HepG2 (cell line): ENCODE measurements around the gene FAM174C. TPM values are rescaled to one million over a fixed set of nuclear protein-coding genes. Genes with fewer than 3 reads are reported as not detected.

Source experiments
- DMAP1 ChIP-seq: IDR thresholded peaks from 2 replicates; pipeline ENCODE4 v1.6.1; 2016
- FLYWCH1 ChIP-seq: sonication (generic); formaldehyde crosslinking; IDR thresholded peaks from 2 replicates; pipeline ENCODE4 v1.8.1; 2023; ENCODE audit warnings: mild to moderate bottlenecking, missing genetic modification reagents
- KMT2A ChIP-seq: sonication (generic); formaldehyde crosslinking; IDR thresholded peaks from 2 replicates; pipeline ENCODE4 v1.4.0; 2020; ENCODE audit warnings: missing genetic modification reagents
- MAFG ChIP-seq: sonication (generic); formaldehyde crosslinking; IDR thresholded peaks from 2 replicates; pipeline ENCODE4 v1.5.1; 2020; ENCODE audit warnings: mild to moderate bottlenecking, missing genetic modification reagents
- RFX1 ChIP-seq: fragments of 450-650 bp; IDR thresholded peaks from 2 replicates; pipeline ENCODE4 v1.6.1; 2017
- RORA ChIP-seq: sonication (generic); formaldehyde crosslinking; IDR thresholded peaks from 2 replicates; pipeline ENCODE4 v1.5.0; 2020; ENCODE audit warnings: mild to moderate bottlenecking, missing genetic modification reagents, moderate library complexity
- SIX4 ChIP-seq: sonication (generic); formaldehyde crosslinking; IDR thresholded peaks from 2 replicates; pipeline ENCODE4 v1.4.0; 2020; ENCODE audit warnings: missing genetic modification reagents
- SP1 ChIP-seq, 2 experiments: fragments of 450-650 bp in 1 of 2; sonication (generic) in 1 of 2; formaldehyde crosslinking in 1 of 2; IDR thresholded peaks; 2 replicates each; pipeline versions ENCODE4 v1.4.0 to v1.6.1; 2016 to 2020; ENCODE audit warnings: missing genetic modification reagents in 1 of 2
- ZFAT ChIP-seq: sonication (generic); formaldehyde crosslinking; conservative IDR thresholded peaks from 2 replicates; pipeline ENCODE4 v1.8.1; 2023; ENCODE audit warnings: missing genetic modification reagents, inconsistent platforms
- ZNF605 ChIP-seq: sonication (generic); formaldehyde crosslinking; IDR thresholded peaks from 2 replicates; pipeline ENCODE4 v1.8.0; 2022; ENCODE audit warnings: mild to moderate bottlenecking, missing genetic modification reagents
- ZNF883 ChIP-seq: sonication (generic); formaldehyde crosslinking; IDR thresholded peaks from 2 replicates; pipeline ENCODE4 v1.5.1; 2020; ENCODE audit warnings: mild to moderate bottlenecking, missing genetic modification reagents; ENCODE audit errors: not compliant biosample characterization
- ZNF891 ChIP-seq: sonication (generic); formaldehyde crosslinking; IDR thresholded peaks from 2 replicates; pipeline ENCODE4 v1.5.0; 2020; ENCODE audit warnings: mild to moderate bottlenecking, missing genetic modification reagents
- ZSCAN12 ChIP-seq: sonication (generic); formaldehyde crosslinking; IDR thresholded peaks from 2 replicates; pipeline ENCODE4 v1.9.0; 2021; ENCODE audit warnings: mild to moderate bottlenecking, missing genetic modification reagents
- ZSCAN25 ChIP-seq: sonication (generic); formaldehyde crosslinking; IDR thresholded peaks from 2 replicates; pipeline ENCODE4 v1.8.0; 2022; ENCODE audit warnings: mild to moderate bottlenecking, missing genetic modification reagents
- polyA plus RNA-seq, 8 experiments: library from polyadenylated mRNA; depleted of rRNA in 3 of 8; stranded (reverse) in 7 of 8; unstranded in 1 of 8; fragments of >200 nt; fragmentation: Illumina TruSeq in 4 of 8; extraction: Trizol in 4 of 8; gene quantifications; 2 replicates each; pipeline versions ENCODE4 v1.2.1 to v1.2.3, GENCODE V29; 2011 to 2016; ENCODE audit warnings: low read depth in 4 of 8, missing spikeins in 1 of 8, mixed read lengths in 1 of 8; ENCODE audit not compliant: insufficient read depth in 1 of 8
- total RNA-seq, 5 experiments: library from RNA; depleted of rRNA; stranded (reverse); fragments of >200 nt; fragmentation: Illumina TruSeq; extraction: Trizol; gene quantifications; 2 replicates each; pipeline ENCODE4 v1.2.3, GENCODE V29; 2016; ENCODE audit warnings: low read depth in 1 of 5
- TF ChIP-seq, protein P1 (sequence below): IDR thresholded peaks from 2 replicates; pipeline ENCODE4 v1.6.1; 2016; ENCODE audit warnings: missing genetic modification reagents, missing compliant biosample characterization
- TF ChIP-seq, protein P2 (sequence below), 2 experiments: sonication (generic) in 1 of 2; formaldehyde crosslinking in 1 of 2; IDR thresholded peaks; 2 replicates each; pipeline versions ENCODE4 v1.4.0 to v1.6.1; 2016 to 2020; ENCODE audit warnings: borderline replicate concordance in 1 of 2, low read depth in 1 of 2, mild to moderate bottlenecking in 1 of 2, missing genetic modification reagents in 1 of 2
- TF ChIP-seq, protein P3 (sequence below): IDR thresholded peaks from 2 replicates; pipeline ENCODE4 v1.6.1; 2016; ENCODE audit warnings: mild to moderate bottlenecking, missing biosample characterization, missing genetic modification reagents
- TF ChIP-seq, protein P4 (sequence below): sonication (generic); formaldehyde crosslinking; IDR thresholded peaks from 2 replicates; pipeline ENCODE4 v1.8.0; 2022; ENCODE audit warnings: mild to moderate bottlenecking, missing genetic modification reagents, moderate library complexity
- TF ChIP-seq, protein P5 (sequence below): sonication (generic); formaldehyde crosslinking; conservative IDR thresholded peaks from 2 replicates; pipeline ENCODE4 v1.5.0; 2020; ENCODE audit warnings: missing genetic modification reagents

FAM174C gene
- total and polyA plus RNA-seq, 2 of the 13 experiments (the other 11 are each of a cell fraction or from before 2014, with no cell fraction given) = 19.5 to 31.3 TPM

DNA sequence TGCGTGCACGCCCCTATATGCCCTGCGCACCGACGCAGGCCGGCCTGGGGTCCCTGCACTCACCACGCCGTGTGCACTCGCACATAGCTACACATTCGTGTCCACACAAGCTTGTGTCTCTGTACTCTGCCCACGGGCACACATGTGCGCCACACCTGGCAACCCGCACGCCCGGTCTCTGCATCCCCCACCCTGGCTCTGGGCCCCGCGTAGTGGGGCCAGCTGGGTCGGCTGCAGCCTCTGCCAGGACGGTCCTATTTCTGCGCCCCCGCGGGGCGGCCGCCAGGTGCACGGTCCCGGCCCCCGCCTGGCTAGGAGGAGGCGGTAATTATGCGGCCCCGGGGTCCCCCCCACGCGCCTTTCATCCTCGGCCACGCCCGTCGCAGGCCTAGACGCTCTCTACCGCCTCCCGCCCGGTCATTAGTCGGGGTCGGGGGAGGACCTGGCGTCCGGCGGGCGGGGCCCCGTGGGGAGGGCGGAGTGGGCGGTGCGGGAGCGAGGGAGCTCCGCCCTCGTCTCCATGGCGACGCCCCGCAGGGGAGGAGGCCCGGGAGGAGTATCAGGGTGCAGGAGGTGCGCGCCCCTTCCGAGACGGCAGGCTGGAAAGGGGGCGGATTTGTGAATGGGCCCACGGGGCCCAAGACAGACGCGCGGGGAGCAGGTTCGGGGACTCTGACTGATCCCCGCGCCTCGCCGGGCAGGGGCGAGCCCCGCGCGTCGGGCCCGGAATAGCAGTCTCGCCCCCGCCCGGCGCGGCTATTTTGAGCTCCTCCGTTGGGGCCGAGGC is 9.0 kb upstream of the FAM174C start (continued):
- TF ChIP-seq, protein P1, sequence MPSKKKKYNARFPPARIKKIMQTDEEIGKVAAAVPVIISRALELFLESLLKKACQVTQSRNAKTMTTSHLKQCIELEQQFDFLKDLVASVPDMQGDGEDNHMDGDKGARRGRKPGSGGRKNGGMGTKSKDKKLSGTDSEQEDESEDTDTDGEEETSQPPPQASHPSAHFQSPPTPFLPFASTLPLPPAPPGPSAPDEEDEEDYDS (CRISPR knock-in tag) = peak; percentile 75
- TF ChIP-seq, protein P2, sequence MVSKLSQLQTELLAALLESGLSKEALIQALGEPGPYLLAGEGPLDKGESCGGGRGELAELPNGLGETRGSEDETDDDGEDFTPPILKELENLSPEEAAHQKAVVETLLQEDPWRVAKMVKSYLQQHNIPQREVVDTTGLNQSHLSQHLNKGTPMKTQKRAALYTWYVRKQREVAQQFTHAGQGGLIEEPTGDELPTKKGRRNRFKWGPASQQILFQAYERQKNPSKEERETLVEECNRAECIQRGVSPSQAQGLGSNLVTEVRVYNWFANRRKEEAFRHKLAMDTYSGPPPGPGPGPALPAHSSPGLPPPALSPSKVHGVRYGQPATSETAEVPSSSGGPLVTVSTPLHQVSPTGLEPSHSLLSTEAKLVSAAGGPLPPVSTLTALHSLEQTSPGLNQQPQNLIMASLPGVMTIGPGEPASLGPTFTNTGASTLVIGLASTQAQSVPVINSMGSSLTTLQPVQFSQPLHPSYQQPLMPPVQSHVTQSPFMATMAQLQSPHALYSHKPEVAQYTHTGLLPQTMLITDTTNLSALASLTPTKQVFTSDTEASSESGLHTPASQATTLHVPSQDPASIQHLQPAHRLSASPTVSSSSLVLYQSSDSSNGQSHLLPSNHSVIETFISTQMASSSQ (IDR thresholded peaks at IDR 0.05; ENCODE audit: low read depth) = no peak
- TF ChIP-seq, protein P2 (CRISPR knock-in tag; IDR thresholded peaks at IDR 0.05; ENCODE audit: borderline replicate concordance) = peak; percentile 42; the same call in 1 of the 2 replicates
- TF ChIP-seq ZSCAN25 (CRISPR knock-in tag) (no peak), SIX4 (no peak), RFX1 (peak; percentile 83), SP1 (IDR thresholded peaks at IDR 0.05) (no peak), SP1 (CRISPR knock-in tag; IDR thresholded peaks at IDR 0.05) (peak; percentile 90), KMT2A (no peak; the same call in 1 of the 2 replicates), RORA (CRISPR knock-in tag) (no peak), ZFAT (no peak), ZNF891 (CRISPR knock-in tag) (no peak), ZNF883 (CRISPR knock-in tag) (peak; percentile 32), FLYWCH1 (CRISPR knock-in tag) (no peak), MAFG (CRISPR knock-in tag) (no peak), DMAP1 (CRISPR knock-in tag) (peak; percentile 43; the same call in 1 of the 2 replicates), ZSCAN12 (no peak), ZNF605 (CRISPR knock-in tag) (peak; percentile 58; the same call in 1 of the 2 replicates)
- TF ChIP-seq, protein P3, sequence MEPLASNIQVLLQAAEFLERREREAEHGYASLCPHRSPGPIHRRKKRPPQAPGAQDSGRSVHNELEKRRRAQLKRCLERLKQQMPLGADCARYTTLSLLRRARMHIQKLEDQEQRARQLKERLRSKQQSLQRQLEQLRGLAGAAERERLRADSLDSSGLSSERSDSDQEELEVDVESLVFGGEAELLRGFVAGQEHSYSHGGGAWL = no peak; the same call in none of the 2 replicates
- TF ChIP-seq, protein P4, sequence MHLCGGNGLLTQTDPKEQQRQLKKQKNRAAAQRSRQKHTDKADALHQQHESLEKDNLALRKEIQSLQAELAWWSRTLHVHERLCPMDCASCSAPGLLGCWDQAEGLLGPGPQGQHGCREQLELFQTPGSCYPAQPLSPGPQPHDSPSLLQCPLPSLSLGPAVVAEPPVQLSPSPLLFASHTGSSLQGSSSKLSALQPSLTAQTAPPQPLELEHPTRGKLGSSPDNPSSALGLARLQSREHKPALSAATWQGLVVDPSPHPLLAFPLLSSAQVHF (CRISPR knock-in tag) = 0 out of 2 replicates have a peak, but pooled peaks have one; percentile 13
- TF ChIP-seq, protein P5, sequence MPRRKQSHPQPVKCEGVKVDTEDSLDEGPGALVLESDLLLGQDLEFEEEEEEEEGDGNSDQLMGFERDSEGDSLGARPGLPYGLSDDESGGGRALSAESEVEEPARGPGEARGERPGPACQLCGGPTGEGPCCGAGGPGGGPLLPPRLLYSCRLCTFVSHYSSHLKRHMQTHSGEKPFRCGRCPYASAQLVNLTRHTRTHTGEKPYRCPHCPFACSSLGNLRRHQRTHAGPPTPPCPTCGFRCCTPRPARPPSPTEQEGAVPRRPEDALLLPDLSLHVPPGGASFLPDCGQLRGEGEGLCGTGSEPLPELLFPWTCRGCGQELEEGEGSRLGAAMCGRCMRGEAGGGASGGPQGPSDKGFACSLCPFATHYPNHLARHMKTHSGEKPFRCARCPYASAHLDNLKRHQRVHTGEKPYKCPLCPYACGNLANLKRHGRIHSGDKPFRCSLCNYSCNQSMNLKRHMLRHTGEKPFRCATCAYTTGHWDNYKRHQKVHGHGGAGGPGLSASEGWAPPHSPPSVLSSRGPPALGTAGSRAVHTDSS (CRISPR knock-in tag) = no peak
